Measurements from ENCODE around the gene GNB5. TPM values are rescaled to one million over a fixed set of nuclear protein-coding genes. Genes with fewer than 3 reads are reported as not detected.
"Not testable (repeated sequence)": the region's sequence is repeated elsewhere in the genome, so short reads cannot be mapped to it uniquely, and the experiment has no call there.

The GNB5 gene
- total RNA-seq, 1 donor from 2014 or later: 11.8 TPM

DNA sequence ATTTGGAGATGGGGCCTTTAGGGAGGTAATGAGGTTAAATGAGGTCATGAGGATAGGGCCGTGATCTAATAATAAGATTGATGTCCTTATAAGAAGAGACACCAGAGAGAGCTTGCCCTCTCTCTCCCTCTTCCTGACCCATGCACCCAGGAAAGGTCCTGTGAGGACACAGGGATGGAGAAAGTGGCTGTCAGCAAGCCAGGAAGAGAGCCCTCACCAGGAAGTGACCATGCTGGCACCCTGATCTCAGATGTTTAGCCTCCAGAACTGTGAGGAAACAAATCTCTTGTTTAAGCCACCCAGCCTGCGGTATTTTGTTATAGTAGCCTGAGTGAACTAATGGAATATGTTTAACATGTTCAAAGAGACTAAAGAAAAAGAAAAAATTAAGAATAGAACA, 15.3 kb upstream of the GNB5 start:
- no peak for ATAC-seq

DNA sequence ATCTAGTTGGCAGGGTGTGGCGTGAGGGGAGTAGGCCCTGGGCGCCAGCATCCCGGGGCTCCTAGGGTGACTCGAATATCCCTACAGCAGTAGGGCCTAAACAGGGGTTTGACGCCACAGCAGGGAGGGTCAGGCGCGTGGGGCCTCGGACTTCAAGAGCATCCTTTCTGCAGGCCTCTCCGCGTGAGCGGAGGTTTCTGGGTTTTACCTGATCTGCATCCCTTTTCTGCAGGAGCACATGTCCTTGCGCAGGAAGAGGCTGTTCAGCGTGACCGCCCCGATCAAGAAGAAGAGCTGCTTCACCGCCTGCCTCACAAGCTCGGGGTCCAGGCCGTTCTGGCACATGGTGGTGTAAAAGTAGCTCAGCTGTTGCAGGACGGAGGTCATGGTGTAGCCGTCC, 13.5 kb upstream of the GNB5 start:
- peak; percentile 11 for ATAC-seq

DNA sequence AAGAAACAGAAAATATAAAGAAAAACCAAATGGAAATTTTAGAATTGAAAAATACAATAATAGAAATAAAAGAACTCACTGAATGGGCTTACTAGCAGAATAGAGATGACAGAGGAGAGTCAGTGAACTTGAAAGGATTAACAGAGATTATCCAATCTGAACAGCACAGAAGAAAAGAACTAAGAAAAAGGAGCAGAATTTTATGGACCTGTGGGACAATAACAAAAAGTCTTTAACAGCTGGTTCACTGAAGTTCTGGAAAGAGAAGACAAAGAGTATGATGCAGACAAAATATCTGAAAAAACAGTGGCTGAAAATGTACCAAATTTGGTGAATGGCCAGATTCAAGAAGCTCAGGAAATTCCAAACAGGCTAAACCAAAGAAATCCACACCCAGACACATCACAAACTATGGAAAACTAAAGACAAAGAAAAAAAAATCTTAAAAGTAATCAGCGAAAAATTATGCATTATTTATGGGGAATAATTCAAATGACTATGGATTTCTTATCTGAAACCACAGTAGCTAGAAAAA, 9.7 kb upstream of the GNB5 start:
- no peak for ATAC-seq

DNA sequence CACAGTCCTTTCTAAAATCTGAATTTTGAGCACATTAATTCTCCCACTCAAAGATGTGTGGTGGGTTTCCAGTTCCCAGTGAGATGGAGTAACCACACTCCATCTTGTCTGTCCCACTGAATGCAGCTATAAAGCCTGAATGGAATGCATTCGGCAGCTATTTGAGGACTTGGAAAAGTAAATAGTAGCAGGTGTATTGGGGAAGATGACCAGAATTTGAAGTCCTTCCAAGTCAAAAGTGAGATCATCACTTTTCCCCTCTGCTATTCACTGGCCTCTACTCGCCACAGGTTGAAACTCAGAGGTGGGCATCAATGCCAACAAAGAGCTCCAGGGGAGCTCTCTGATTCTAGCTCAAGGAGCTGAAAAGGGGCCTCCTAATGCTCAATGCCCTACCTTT, 8.1 kb upstream of the GNB5 start:
- no peak for ATAC-seq

DNA sequence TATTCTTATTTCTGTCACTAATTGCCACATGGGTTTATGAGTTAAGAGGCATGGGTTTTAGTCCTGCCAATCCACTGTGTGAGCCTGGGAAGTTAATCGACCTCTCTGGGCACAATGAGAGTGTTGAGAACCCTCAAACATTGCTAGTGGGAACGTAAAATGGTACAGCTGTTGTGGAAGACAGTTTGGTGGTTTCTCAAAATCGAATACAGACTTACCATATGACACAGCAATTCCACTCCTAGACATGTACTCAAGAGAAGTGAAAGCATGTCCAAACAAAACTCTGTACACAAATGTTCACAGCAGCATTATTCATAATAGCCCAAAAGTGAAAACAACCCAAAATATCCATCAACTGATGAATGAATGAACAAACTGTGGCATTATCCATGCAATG, 5.7 kb upstream of the GNB5 start:
- ATAC-seq: no peak

DNA sequence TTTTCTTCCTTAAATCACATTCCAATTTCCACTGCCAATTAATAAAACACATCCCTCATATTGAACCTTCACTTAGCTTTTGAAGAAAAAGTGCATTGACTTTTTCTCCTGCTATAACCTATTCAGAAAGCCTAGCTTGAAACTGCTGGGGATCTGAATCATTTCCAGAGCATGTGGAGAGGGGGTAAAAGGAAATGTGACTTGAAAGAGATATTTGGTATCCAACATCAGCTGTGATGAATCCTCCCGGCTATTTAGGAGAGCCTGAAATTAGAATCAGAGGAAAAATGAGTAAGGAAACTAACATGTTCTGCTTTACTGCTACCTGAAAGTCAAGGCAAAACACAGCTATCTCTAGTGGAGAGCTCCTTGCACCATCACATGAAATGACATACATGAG, 2.6 kb upstream of the GNB5 start:
- ATAC-seq: no peak

DNA sequence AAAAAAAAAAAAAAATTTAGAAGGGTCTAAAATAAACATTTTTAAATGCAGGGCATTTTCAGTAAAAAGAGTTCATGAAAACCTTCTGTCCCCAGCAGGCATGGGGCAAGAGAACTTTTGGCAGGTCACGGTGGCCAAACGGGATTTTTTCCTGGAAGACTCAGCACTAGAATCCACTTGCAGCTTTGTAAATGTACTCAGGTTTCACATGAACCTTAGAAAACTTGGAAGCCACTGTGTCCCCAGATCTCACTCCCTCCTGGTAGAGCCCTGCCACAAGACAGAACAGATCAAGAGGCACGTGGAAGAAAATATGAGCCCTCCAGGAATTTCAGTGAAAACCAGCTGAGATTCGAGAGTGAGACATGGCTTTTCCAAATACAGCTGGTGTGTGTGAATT, 2.1 kb upstream of the GNB5 start:
- ATAC-seq: no peak

DNA sequence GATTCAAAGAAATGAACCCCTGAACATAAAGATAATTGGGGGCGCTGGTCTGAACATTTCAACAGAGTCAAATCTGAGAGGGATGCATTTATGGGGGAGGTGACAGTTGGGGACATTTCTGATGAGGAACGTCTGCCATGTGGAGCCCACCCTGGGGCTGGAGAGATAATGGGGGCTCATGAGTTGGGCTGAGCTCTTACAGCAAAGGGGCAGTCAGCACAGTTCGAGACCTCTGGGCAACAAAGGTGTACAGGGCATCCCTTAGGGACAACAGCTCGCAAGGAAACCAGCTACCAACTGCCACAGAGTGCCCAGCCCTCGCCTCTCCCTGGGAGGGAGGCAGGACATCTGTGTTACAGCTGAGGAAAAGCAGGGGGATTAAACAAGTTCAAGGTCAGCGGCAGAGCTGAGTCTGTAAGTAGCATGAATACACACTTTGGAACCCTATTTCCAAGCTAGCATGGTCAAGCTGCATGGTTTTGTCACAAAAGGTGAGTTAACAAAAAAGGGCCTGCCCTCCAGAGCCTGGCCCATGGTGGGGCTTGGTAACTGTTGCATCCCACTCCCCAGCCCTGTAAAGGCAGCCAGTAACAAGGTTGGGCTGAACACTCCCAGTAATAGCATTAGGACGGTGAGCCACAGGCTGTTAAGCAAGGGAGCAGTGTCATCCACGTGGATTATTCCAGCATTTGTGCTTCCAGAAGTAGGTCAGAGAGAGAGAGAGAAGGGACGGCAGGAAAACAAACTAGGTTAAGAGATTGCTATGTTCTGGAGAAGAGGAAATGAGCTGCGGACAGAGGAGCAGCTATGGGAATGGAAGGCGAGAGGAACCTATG, 4.3 kb downstream of the GNB5 start:
- no peak for ATAC-seq

DNA sequence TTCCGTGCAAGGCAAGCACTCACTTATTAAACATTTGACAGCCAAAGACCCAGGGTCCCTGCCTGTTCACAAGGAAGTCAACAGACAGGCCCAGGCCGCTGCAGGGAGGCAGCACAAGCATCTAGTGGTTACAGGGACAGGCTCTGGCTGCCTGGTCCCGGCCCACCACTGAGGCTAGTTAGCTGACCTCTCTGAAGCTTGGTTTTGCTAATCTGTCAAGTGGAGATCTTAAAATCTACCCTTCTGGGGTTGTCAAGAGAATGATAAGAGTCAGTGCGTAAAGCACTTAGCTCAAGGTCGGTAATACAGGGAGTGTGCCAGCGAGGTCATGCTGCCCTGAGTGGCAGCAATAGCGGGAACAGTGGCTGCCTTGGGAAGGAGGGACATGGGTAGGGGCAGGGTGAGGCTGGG, 6.0 kb downstream of the GNB5 start:
- ATAC-seq: no peak

DNA sequence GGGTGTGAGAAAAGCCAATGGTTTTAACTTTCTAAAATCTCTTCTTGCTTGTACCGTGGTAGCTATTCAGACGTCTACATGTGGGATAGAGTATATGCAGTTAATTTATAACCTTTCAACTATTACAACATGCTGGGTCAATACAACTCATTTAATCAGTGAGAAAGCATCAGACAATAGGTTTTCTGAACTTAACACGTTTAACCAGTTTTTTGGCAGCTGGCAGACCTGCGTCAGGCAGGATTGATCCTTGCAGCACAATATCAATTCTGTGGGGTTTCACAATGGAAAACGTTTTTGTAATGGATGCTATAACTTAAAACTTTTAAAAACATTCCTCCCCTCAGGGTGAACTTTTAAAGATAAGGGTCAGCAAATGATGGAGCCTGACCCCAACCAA, 6.5 kb downstream of the GNB5 start:
- no peak for ATAC-seq

DNA sequence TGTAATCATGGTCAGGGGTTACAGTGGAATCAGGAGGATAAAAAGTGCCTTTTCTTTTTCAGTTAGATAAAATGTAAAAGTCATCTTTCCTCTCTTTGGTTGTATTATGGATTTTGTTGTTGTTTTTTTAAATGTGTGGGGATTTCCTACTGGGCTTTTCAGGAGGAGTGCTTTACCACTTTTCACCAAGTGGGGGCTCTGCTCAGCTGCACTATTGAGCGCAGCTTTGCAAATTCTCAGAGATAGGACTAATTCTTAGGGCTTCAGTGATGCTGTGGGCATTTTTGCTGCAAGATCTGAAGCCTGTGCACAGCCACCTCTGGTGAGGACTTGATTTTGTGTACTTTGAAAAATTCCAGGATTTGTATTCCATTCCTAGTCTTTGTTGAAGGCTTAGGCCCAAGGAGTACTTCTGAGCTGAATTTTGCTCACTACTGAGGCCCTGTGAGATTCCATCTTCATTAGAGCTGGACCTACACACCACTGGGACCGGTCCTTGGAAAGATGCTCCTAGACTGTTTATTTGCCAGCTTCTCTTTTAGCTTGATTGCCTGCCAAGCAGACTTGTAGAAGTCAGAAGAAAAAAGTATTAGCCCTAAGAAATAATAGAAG, 7.5 kb downstream of the GNB5 start:
- ATAC-seq: no peak

DNA sequence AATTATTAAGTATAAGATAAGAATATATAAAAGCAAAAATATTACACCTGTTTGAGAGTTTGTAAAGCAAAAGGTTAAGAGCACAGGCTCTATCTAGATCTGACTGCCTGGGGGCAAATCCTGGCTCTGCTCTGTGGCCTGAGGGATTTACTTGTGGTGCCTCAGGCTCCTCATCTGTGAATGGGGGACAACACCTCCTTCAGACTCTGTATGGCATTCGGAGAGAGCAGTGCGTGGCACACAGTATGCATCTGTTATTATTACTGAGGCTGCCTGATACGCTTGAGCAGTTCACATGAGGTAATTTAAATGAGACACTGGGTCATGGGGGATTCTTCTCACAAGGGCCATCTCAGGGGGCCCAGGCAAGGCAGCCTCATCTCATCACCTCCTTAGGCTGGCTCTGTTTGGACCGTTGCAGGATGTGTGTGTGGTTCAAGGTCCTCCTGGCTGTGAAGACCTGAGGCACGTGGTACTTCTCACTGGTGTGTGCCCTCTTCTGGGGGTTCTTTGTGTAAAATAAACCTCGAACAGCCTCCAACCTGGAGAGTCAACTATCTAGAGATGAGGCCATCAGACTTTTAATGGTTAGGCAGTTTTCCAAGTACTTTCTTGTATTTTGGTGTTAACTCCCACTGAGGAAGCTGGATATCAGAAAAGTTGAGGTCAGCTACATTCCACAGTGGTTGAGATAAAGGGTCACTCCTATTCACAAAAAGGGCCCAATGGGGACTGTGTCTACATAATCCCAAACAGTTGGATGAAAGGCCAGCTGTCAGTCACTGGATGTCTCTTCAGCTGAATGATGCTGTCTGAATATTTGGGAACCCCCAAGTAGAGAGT, 9.0 kb downstream of the GNB5 start:
- ATAC-seq: no peak

DNA sequence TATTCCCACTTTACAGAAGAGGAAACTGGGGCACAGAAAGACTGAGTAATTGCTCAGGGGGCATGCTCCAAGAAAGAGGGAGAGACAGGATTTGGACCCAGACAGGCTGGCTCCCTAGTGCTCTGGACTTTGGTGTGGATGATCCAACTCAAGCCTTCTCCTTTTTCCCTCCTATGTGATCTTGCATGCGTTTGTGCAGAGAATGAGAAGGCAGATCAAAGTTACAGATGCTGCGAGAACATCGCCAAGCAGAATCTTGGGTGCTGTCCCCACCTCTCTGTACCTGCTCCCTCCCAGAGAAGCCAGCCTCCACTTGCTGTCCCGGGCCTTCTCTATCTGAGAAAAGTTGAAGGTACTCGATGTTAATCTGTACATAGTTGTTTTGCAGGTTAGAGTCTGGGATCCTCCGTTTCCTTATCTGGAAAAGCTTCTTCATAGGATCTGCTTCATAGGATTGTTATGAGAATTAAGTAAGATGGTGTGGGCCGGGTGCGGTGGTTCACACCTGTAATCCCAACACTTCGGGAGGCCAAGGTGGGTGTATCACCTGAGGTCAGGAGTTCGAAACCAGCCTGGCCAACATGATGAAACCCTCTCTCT, 10.2 kb downstream of the GNB5 start:
- no peak for ATAC-seq

DNA sequence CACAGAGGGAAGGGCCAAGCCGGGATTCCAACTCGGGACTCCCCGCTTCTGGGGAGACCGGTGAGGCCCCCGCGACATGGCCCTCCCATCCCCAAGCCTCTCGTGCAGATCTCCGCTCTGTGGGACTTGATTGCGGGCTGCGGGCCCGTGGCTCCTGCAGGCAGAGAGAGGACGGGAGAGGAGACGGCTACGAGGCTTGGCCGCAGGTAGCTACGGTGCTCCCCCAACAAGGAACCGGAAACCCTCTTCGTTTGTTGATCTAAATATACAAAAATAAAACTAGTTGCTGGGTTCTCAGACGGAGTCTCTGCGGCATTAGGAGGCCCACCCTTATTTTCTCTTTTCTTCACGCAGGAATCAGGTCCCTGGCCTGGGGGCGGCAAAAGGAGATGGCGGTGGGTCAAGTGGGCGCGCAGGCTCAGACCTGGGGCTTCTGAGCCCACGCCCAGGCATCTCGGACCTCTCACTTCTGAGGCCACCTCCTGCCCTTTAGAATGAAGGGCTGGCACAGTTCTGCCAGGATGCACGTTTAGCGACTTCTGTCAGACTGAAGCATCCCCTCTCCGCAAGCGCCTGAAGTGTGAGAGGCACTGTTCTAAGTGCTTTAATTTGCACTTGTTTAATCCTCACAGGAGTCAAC, 10.9 kb downstream of the GNB5 start:
- peak; percentile 30 for ATAC-seq

DNA sequence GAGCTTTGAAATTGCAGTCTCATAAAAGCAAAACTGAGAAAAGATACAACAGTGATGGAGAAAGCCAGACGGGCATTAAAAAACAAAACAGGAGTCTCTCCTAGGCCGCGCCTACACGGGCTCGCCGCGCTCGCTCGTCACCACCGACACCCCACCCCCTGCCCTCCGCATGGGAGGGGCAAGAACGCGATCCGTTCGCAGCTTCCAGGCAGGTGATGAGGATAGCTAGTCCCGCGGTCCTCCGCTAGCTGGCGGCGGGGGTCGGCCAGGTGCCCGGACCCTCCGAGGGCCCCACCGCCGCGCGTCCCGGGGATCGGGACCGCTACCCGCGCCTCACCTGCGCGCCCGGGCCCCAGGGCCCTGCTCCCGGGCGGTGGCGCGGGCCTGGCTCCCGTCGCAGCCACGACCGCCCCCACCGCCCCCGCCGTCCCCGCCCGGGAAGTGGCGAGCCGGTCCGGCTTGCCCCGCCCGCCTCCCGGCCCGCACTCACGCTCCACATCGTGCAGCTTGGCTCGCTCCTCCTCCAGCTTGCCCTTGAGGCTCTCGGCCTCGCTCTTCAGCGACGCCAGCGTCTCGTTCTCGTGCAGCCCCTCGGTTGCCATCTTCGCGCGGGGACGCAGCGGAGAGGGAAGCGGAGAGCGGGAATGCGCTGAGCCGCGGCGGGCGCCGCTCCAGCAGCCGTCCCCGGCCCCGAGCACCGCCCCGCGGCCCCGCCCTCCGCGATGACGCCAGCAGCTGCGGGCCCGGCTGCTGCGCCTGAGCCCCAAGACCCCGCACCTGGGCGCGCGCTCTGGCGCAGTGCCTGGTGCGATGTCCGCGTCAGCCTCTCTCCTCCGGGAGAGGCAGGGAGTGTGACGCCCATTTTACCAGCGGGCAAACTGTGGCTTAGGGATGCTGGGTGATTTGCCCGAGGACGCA, 11.7 kb downstream of the GNB5 start:
- peak; percentile 92 for ATAC-seq

DNA sequence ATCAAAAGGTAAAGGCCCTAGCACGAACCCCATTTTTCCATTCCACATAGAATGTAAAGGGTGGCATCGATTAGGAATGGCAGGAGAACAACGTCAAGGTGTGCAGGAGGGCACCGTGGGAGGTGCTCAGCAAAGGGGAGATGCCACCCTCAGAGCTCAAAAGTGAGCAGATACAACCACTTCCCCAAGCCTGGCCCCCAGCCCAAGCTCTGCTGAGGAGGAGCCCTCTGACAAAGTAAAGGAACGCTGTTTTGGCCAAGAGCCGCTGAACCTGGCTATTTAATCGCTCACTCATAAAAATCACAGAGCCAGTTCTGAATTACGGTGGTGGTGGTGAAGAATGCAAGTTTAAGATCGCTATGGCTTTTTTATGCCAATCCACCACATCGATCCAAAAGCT, 12.4 kb downstream of the GNB5 start:
- ATAC-seq: no peak

DNA sequence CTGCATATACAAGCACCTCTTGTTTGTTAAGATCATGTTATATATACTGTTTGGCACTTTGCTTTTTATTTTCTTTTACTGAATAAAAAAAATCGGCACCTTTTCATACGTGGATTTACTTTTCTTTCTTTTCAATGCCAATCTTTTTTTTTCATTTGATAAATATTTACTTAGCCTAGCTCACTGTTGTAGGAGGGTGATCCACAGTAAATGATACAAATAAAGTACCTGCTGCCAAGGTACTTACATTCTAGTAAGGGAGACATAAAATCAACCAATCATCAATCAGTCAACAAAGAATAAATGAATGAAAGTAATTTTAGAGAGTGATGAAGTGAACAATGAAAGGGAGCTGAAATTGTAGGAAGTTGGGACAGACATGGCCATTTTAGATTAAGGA, 18.3 kb downstream of the GNB5 start:
- no peak for ATAC-seq

DNA sequence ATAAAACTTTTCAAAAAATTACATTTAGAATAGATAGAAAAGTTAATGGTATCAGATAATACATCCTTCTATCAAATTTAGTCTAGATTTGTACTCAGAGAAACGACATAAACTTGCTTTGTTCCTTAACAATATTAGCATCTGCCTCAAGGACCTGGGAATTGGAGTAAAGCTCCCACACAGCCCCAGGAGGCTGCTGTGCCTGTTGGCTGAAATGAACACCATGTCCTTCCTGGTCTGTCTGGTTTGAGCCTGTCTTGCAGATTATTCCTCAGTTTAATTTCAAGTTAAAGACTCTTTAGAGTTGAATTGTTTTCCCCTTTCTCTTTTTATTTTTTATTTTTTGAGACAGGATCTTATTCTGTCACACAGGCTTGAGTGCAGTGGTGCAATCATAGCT, 19.4 kb downstream of the GNB5 start:
- no peak for ATAC-seq

DNA sequence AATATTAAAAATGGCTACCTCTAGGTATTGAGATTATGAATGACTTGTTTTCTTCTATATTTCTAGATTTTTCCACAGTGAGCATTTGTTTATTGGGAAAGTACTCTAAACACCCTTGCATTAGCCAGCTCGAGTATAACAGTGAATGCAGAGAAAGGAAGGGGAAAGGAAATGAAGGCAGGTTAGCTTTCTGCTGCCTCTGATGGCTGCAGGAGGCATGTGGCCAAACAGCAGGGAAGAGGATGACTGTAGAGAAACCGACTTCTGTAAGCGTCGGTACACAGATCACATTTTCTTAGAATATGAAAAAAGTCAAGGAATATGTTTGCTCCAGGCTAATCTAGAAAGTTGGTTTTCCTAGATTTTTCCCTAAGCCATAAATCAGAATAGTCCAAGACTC, 19.8 kb downstream of the GNB5 start:
- ATAC-seq: no peak

DNA sequence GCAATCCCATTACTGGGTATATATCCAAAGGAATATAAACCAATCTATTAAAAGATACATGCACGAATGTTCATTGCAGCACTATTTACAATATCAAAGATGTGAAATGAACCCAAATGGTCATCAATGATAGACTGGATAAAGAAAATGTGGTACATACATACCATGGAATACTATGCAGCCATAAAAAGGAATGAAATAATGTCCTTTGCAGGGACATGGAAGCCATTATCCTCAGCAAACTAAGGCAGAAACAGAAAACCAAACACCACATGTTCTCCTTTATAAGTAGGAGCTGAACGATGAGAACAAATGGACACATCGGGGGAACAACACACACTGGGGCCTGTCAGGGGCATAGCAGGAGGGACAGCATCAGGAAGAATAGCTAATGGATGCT, 21.0 kb downstream of the GNB5 start:
- not testable (repeated sequence) for ATAC-seq

DNA sequence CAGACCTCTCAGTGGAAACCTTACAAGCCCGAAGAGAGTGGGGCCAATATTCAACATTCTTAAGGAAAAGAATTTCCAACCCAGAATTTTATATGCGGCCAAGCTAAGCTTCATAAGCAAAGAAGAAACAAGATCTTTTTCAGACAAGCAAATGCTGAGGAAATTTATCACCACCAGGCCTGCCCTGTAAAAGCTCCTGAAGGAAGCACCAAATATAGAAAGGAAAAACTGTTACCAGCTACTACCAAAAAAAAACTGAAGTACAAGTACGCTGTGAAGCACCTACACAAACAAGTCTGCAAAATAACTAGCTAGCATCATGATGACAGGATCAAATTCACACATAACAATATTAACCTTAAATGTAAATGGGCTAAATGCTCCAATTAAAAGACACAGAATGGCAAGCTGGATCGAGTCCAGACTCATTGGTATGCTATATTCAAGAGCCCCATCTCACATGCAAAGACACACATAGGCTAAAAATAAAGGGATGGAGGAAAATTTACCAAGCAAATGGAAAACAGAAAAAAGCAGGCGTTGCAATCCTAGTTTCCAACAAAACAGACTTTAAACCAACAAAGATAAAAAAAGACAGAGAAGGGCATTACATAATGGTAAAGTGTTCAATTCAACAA, 25.6 kb downstream of the GNB5 start:
- not testable (repeated sequence) for ATAC-seq
